Measurements from ENCODE around the gene ZNF354B.

The ZNF354B gene

DNA sequence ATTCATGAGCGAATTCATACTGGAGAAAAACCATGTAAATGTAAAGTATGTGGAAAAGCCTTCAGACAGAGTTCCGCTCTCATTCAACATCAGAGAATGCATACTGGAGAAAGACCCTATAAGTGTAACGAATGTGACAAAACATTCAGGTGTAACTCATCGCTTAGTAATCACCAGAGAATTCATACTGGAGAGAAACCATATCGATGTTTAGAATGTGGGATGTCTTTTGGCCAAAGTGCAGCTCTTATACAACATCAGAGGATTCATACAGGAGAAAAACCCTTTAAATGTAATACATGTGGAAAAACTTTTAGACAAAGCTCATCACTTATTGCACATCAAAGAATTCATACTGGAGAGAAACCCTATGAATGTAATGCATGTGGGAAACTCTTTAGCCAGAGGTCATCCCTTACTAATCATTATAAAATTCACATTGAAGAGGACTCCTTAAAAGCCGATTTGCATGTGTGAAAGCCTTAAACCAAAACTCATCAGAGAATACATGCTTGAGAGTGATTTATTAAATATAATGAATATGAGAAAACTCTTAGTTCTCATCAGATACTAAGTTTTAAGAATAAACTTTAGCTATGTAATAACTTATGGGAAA is 24.2 kb downstream of the ZNF354B start:
- DNase-seq (ENCODE audit: low read depth), result no peak

DNA sequence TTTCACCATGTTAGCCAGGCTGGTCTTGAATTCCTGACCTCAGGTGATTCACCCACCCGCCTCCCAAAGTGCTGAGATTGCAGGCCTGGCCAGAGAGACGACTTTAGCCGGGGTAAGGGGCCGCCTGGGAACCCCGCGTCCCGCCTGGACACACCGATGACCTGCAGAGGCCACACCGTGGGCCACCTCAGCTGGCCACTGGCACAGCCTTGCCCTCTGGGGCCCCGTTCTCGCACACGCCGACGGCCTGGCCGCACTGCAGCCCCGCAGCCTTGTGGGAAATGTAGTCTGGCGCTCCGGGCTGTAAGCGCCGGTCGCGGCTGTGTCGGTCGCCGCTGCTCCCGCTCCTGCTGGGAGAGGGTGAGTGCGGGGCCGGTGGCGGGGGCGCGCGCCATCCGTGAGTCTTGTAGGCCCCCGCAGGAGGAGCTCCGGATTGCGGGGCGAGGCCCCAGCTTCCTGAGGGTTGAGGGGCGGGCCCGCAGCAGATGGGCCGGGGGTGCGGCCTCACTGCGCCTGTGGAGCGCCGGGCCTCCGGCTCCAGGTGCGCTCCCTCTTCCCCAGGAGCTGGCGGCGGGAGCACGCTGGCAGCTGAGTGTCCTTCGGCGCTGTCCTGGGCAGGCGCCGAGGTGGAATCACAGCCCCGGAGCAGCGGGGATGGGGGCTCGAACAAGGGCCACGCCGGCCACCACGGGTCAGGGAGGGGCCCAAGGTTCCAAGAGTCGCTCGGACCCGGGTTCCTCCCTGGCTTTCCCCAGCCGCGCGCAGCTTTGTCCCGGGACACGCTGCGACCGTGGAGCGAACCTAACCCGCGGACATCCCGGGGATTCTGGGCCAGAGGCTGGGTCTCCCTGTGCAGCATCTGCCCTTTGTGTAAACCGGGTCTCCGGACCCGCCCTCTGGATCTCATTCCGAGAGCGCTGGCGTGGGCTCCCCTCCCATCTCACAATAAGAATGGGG is 36.1 kb downstream of the ZNF354B start, which contains the start of gene ZFP2:
TSS of gene ZFP2 (plus strand) at position 299 of the 957 bp plus-strand sequence. CDS start 35,401 bp downstream, outside the sequence.
- peak; percentile 9 for DNase-seq (ENCODE audit: low read depth)

GRCh38 chr5:178899289-178899688 is 39.5 kb downstream of the ZNF354B start:
- DNase-seq (ENCODE audit: low read depth), result no peak

- DNase-seq (ENCODE audit: low read depth), result no peak
Measured at GRCh38 chr5:178902849-178903248, 43.1 kb downstream of the ZNF354B start.

- no peak for DNase-seq (ENCODE audit: low read depth)
Measured at GRCh38 chr5:178931846-178932760, 72.3 kb downstream of the ZNF354B start.
